NCI-H1417 (cell line): Measurements from ENCODE around the gene SP140L.
"Not testable (repeated sequence)": the region's sequence is repeated elsewhere in the genome, so short reads cannot be mapped to it uniquely, and the experiment has no call there.

Source experiments
- DNase-seq, 3 experiments: peaks; one replicate each; lab custom pipeline; 2025; lab: John Stamatoyannopoulos, UW

Gene SP140L

DNA sequence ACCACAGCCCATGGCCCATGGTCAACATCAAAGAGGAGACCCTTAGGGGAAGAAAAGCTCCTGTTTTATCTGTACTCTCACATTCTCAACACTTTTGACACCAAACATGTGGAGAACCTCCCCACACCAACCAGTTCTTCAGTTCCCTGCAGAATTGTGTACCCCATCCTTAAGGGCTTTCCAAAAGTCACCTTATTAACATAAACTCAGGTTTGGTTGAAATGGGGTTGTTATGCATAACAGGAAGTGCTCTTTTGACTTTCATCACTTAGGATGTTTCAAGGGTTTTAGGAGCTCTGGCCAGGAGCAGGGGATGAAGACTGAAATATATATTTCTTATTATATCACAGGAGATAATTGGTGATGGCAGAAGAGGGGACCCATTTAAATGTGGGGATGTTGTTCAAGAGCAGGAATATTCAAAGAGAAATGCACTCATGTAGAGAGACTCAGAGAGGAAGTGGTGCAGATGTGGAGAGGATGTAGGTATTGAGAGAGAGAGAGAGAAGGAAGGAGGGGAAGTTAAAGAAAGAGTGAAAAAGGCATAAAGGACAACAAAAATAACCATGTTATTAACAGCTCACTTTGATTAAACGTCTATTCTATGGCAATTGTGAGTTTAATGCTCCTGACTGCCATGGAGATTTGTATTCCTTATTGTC is 35.2 kb downstream of the SP140L start:
- no peak for DNase-seq

DNA sequence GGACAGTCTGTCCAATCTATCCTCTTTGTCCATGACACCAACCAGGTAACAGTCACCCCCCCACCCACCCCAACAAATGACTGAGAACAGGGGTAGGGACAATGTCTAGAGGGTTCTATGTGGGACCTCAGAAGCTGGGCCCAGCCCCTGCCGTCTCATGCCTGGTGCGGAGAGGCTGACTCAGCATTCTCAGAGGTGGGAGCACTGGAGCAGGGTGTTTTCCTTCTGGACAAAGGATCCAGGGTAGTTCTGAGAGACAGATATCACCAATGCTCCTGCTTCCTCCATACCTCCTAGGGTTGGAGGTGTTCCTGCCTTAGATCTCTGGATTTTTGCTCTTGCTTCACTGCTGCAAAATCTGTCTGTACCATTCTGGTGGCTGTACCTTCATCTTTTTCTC is 55.1 kb downstream of the SP140L start:
- DNase-seq, result no peak

DNA sequence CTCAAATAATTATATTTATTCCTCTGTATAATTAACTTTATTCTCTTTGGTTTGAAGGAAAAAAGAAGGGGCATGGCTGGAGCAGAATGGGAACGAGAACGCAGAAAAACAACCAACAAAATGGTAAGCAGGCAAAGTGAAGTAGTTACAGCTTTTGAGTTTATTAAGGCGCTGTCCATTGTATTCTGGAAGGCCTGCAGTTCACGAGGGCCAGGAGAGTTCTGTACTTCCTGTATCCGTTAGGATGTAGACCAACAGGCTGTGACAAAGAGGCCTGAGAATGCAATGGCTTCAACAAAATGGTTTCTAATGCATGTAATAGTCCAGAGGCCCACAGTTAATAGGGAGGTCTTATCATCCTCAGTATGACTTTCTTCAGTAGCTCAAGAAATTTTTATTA is 56.5 kb downstream of the SP140L start:
- DNase-seq, result no peak

DNA sequence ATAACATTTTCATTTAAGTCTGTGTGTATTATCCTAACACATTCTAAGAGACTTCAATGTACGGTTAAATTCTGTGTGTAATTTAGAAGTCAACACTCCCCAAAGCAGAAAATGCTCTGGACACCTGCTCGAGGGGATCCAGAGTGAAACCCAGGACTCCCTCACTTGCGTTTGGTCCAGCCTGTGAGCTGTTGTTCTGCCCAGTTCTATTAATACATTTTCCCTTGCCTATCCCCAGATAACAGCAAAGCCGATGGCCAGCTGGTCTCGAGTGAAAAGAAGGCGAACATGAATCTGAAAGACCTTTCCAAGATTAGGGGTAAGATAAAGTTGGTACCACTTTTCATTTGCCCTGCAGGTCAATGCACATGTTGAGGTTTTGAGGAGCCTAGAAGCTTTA is 58.0 kb downstream of the SP140L start:
- no peak for DNase-seq

DNA sequence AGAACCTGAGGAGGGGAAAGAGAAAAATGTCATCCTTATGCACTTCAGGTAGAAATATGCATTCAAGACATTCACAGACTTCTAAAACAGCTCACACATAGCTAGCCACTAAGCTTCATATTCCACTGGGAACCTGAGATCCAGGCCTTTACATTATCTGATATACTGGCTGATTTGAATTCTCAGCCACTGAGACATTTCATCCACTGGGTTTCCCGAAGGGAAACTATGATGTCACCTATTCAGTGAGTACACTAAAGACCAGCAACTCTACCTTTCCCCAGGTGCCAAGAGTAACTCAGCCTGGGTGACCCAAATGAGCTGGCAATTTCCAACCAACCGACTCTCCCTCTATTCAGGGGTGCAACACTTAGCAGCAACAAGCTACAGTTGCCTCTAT is 67.3 kb downstream of the SP140L start:
- no peak for DNase-seq

DNA sequence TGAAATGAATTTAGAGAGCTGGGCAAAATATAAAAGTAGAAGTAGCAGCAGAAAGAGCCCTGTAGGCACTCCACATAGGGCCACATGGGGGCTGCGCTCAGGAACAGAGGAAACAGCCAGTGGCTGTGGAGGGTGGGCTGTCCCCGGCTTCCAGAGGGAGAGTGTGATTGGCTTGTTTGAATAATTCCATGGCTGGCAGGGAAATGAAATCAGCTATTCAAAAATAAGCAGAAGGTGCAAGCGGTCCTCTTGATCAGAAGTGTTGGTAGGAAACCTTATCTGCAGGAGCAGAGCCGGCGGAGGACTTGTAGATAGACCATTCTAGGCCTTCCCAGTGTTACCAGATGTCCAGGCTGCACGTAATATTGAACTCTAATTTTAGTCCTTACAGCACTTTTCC is 71.7 kb downstream of the SP140L start:
- DNase-seq, result not testable (repeated sequence)

DNA sequence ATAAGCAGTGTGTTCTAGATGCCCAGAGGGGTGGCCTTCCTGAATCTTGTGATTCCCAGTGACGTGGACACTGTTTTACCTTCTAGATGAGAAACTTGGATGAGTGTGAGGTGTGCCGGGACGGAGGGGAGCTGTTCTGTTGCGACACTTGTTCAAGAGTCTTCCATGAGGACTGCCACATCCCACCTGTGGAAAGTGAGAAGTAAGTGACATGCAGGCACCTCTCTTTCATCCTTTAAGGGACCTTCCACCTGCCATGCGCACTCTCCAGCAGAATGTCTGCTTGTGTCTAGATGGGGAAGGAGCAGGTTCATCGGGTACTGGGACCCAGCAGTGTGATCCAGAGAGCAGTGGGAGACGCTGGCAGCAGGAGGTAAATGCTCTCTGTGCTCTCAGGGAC is 73.0 kb downstream of the SP140L start:
- DNase-seq, result no peak

DNA sequence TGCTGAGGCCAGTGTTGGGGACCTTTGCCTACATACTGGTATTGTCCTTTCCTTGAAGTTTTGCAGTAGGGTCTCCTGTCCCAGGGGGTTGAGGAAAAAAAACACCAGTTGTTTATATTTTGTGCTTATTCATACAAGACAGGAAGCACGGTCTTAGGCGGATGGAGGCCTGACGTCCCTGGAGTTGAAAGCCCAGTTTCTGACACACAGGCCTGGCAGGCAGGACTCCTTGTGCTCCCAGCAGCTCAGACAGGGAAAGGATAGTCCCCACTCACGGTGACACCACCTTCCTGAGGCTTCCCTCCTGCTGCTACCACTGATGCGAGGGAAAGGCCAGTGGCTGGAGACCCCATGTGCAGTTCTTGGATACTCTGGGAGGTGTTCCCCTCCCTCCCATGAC is 73.5 kb downstream of the SP140L start:
- no peak for DNase-seq

DNA sequence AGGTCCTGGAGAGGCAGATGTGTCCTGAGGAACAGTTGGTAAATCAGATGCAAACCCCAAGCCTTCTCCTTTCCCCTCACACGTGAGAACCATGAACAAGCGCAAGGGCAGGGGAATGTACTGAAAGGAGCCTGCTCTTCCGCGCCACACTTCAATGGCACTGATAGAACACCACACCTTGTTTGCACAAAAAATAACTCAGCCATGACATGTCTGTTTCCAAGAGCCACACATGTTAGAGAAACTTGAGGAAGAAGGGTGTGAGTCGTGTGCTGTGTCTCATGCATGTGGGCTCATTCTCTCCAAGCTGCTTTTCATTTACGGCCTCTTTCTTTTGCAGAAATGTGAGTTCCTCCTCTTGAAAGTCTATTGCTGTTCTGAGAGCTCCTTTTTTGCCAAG is 74.0 kb downstream of the SP140L start:
- not testable (repeated sequence) for DNase-seq

DNA sequence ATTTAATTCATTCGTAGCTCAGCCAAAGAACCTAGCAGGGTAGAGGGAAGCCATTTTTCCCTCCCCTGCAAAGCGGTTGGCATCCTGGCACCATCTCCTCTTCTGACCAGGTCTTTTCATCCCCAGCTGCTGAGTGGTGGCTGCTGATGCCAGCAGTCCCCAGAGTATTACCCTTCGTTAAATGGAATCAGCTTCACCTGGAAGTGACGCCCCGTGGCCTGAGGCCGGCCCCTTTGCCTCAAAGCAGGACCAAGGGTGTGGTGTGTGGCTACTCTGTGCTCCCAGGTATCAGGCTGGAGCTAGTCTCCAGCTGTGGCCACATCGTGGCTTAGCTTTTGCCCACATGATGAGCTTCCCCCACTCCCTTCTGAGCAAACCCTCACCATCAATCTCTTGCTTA is 76.8 kb downstream of the SP140L start:
- DNase-seq, result no peak

DNA sequence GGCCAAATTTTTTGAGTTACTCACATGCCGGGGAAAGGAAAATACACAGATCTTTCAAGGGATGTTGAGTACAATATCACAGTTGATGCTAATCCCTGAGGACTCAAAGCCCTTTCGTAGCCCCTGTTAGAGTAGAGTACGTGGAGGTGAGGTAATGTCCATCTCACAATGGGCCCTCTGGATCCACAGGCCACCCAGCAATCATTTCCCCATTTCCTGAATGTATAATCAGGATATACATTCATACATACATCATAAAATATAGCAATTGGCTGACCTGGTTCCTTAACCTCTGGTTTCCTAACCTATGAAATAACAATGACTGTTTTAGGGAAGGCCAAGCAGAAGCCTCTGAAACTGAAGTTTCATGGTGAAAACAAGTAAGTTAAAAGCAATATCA is 78.8 kb downstream of the SP140L start:
- no peak for DNase-seq

DNA sequence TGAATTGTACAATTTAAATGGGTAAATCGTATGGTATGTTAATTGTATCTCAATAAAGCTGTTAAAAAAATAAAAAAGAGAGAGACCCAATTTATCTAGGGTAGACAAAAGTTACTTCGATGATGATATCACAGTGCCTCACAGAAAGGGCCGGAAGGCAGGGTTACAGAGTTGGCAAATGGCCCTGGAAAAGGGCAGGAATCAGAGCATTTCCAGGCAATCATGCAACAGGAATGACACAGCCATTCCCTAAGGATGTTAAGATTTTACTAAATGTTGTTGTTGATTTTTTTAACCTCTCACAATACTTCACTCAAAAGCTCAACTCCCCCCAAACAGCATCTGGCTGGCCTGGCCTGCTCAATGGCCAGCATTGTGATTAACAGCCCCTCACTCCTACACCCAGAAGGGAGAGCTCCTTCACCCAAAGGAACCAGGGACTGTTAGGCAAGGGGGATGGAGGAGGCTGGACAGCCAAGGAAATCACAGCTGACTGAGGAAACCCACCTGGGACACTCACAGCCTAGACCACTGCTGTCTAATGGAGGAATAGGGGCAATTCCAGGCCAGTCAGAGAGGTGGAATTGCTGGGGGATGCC is 81.3 kb downstream of the SP140L start:
- DNase-seq, result no peak

DNA sequence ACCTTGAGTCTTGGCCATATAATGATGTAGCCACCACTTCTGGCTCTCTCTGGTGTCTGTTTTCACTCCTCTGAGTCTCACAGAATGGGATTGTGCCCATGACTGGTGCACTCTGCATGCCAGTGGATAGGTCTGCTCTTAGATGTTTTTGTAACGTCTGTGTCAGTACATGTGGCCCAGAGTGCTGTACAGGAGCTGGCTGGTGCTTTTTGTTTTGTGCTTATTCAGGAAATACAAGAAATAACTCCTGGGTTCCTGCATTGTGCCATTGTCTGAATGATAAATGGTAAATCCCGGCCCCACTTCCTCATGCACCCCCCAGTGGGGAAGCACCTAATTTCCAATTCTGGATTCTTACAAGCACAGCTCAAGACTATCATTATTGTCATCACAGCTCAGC is 82.3 kb downstream of the SP140L start:
- not testable (repeated sequence) for DNase-seq

DNA sequence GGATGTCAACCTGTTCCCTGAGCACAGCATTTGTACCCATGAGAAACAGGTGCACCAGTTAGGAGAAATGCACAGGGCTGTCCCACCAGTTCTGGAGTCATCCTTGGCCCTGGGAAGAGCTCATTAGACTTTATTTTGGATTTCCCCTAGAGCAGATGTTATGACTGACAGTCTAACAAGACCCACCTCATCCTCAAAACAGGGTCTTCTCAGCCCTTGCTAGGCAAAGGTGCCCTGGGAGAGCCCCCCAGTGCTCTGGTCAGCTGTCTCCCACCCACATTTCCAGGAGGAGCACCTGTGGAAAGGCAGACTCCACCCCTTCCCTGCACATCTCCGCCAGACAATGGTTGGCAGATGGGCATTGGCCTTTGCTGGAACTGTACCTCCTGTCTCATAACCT is 83.3 kb downstream of the SP140L start:
- DNase-seq, result no peak

DNA sequence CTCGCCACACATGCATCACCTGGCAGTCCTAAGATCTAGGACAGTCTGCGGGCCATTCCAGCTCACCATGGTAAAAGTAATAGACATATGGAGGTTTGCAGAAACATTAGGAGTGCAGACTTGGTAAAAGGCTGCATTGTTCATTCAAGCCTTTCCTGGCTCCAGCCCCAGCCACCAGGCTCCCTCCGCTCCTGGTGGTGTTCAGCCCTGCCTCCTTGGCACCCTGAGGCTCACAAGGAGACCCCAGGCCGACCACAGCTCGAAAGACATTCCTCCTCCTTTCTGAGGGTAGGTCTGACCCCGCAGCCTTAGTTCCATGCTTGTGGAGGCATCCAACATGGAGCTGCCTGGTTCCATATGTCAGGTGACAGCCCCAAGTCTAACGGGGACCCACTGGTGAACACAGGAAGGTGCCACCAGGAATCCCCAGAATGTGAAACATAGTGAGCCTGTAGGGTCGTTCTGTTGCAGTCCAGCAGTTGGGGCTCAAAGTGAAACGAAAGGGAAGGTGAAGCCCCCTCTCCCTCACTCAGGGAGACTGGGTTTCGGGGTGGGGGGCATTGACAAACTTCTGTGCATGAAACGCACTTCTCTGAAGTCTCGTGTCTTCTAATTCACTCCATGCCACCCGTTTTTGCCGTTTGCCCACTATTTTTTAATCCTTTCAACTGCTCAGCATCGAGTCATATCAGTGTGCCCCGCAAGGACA is 84.0 kb downstream of the SP140L start:
- DNase-seq, result no peak

DNA sequence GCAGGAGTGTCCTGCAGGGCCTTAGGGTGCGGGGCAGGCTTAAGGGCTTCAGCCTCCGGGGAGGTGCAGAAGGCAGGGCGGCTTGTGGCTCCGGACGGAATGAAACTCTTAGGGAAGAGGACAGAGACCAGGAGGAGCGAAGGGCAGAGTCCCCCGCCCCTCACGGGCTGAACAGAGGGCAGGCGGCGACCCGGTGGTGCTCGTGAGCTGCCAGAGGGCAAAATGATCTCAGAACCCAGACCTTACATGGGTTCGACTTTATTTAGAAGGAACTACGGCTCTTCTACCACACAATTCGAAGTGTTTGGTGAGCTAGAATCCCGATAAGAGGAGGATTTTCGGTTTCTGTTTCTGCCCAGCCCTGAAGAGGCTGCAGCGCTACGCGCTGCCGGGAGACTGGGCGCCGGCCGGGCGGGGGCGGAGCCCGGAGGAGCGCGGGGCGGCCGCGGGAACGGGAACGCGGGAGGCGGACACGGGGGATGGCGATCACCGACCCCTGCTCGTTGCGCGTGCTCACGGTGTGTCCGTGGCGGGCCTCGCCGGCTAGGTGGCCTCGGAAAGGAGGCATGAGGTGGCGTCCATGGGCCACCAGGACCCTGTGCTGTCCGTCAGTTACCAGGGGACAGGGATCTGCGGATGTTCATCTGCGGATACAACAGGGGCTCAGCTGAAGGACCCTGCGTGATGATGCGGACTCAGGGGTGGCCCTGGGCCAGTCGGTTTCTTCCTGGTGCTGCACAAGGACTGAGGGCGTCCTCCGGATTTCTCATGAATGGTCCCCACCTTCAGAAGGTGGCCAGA is 84.8 kb downstream of the SP140L start:
- peak; percentile 6 to 83 (median 69) for DNase-seq

DNA sequence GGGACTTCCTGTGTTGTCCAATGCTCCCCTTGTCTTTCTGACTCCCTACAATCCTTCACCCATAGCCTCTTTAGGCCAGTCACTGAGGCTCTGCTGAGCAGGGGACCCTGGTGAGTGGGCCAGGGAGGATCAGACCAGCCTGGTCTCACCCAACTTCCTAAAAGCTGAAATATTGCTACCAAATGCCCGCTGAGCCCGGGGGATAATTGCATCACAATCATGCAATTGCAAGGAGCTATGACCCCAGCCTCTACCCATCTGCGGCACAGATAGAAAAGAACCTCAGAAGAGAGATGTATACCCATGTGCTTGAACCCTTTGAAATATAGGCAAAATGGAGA is 85.3 kb downstream of the SP140L start:
- no peak for DNase-seq

DNA sequence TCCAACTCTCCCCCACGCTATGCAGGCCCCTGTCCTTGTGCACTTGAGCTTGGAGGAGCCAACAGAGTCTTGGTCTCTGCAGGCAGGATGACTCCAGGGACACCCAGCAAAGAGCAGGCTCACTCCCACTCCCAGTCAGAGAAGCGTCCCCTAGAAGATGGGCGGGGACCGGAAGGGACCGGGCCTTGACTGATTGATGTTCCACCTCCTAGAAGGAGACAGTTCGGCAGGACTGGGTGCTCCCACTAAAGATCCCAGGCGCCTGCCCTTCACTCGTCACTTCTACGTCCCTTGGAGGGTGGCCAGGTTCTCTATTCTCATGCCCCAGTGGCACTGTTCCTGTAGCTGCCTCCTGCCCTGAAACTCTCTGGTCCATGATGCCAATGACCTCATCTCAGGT is 85.9 kb downstream of the SP140L start:
- DNase-seq, result no peak

DNA sequence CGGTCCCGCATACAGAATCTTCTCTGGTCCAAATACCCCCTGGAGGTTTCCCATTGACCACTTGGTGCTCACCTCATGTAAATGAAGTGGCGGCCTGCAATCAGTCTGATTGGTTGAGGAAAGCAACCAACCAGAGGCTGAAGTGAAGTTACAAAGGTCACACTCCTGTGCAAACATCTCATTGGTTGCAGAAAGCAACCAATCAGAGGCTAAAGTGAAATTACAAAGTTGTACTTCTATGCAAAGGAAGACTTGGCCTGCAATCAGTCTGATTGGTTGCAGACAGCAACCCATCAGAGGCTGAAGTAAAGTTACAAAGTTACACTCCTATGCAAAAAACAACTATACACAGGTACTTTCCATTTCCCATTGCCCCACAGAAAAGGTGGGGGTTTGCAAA is 86.5 kb downstream of the SP140L start:
- no peak for DNase-seq

DNA sequence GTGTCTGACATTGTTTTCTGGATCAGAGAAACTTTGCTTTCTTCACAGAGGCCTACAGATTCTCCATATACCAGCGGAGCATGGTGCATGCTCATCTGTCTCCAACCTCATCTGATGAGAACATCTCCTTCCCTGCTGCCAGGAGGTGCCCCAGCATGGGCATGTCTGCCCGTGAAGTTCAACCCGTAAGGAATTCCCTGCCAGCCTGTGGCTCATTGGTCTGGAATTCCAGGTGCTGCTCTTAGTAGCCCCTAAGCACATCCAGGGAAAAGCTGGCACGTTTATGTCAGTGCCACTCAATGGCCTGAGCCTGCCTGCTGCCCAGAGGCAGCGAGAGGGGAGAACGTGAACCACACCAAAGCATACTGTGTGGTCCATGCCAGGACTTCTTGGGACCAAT is 87.3 kb downstream of the SP140L start:
- DNase-seq, result no peak

DNA sequence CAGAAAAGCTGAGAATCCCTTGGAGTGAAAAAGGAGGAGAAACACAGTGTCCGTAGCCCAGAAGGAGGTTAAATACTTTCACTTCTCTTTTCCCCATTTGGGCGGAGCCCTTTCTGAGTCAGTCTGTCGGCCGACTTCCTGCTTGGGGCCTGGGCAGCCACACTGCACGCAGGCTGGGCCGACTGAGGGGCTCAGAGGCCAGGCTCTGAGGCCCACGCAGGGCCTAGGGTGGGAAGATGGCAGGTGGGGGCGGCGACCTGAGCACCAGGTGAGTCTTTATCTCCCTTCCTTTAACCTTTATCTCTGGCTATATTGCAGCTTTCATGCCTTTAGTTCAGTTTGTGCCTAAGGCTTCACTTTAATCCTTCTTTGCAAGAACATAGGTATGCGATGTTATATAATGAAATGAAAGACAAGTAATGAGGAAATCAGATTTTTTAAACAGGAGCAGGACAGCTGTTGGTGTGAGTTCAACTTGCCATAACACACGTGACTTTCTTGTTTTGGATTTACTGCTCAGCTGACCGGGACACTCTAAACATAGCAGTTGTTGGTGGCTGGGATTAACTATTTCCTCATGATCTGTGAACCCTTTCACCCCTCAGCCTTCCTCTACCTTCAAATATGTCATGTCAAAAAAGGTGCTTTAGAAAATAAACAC is 89.2 kb downstream of the SP140L start, which contains the start of gene SP100:
TSS of gene SP100 (plus strand) at position 141 of the 661 bp plus-strand sequence. CDS start at position 237, 96 bp downstream.
- peak in 1 of 3 experiments; percentile 24 for DNase-seq

DNA sequence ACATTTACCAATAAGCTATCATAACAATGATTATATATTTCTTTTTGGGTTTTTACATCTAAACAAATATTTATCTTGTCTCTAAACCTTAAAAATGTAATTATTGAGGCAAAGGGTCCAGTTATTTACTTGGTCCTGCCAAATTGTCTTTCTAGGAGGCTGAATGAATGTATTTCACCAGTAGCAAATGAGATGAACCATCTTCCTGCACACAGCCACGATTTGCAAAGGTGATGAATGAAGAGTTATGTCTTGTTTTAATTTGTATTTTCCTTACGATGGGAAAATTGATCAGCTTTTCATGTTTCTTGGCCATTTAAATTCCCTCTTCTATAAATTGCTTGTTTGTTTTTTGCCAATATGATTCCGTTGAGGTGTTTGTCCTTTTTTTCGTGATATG is 90.4 kb downstream of the SP140L start:
- no peak for DNase-seq
